Measurements from ENCODE around the gene RAVER2. TPM values are rescaled to one million over a fixed set of nuclear protein-coding genes. Genes with fewer than 3 reads are reported as not detected.

The RAVER2 gene
- total RNA-seq, 1 donor from 2014 or later: 18.6 TPM

DNA sequence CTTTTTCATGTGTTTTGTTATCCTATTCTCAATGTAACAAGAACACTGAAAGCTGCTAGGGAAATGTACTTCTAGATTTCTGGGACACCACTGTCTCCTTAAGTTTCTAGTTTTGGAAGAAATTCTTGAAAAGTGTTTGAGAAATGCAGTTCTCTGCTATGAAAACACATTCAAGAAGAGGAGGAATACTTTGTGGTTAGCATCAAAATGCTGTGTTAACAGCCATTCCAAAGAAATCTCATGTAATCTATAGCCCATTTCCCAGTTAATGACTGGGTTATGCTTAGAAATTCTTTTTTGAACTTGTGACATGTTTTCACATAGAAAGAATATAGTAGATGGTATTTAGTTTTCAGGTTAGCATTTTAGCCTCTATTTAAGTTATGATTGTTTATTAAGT, 6.0 kb downstream of the RAVER2 start:
- Mint-ChIP-seq H3K4me1 (peaks cover 30% of the 10 kb centered on the region), H3K36me3 (no peaks in the 10 kb centered on the region), H3K4me3 (no peak overlapping the region), H3K27me3 (ENCODE audit: low read depth) (no peaks in the 10 kb centered on the region), H3K9me3 (no peaks in the 10 kb centered on the region), H3K27ac (no peak overlapping the region)
- TF ChIP-seq CTCF (IDR thresholded peaks at IDR 0.05; ENCODE audit: unreplicated experiment): no peak
- no peak for DNase-seq (ENCODE audit: low spot score in 2 of 2, unreplicated experiment in 2 of 2)

DNA sequence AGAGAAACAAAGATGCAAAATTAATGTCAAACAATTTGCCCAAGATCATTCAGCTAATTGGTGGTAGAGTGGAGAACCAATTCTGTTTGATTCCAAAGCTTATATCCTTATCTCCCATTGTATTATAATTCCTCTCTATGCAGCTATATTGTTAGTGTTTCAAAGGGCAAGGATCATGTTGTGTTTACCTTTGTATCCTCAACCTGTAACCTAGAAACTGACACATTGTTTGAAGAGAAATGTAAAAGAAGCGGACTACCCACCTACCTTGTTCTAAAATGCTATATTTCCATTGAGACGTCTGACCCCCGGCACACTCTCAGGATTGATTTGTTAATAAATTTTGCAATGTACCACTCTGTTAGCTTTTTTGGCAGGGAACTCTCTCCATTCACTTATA, 9.3 kb downstream of the RAVER2 start:
- no peak for TF ChIP-seq CTCF (IDR thresholded peaks at IDR 0.05; ENCODE audit: unreplicated experiment)
- Mint-ChIP-seq H3K4me3 (no peak overlapping the region), H3K9me3 (peaks cover 9% of the 10 kb centered on the region), H3K4me1 (peaks cover 15% of the 10 kb centered on the region), H3K27me3 (ENCODE audit: low read depth) (no peaks in the 10 kb centered on the region), H3K27ac (no peak overlapping the region), H3K36me3 (peaks cover 8% of the 10 kb centered on the region)
- DNase-seq (ENCODE audit: low spot score in 2 of 2, unreplicated experiment in 2 of 2): no peak

- no peak overlapping the region for H3K4me3 Mint-ChIP-seq
- H3K4me1 Mint-ChIP-seq: peaks cover 15% of the 10 kb centered on the region
- no peaks in the 10 kb centered on the region for H3K27me3 Mint-ChIP-seq (ENCODE audit: low read depth)
- peaks cover 8% of the 10 kb centered on the region for H3K36me3 Mint-ChIP-seq
- TF ChIP-seq CTCF (IDR thresholded peaks at IDR 0.05; ENCODE audit: unreplicated experiment): no peak
- DNase-seq (ENCODE audit: low spot score in 2 of 2, unreplicated experiment in 2 of 2): no peak
- no peak overlapping the region for H3K27ac Mint-ChIP-seq
- H3K9me3 Mint-ChIP-seq: peaks cover 9% of the 10 kb centered on the region
Observed at GRCh38 chr1:64755361-64755760, 10.5 kb downstream of the RAVER2 start.

DNA sequence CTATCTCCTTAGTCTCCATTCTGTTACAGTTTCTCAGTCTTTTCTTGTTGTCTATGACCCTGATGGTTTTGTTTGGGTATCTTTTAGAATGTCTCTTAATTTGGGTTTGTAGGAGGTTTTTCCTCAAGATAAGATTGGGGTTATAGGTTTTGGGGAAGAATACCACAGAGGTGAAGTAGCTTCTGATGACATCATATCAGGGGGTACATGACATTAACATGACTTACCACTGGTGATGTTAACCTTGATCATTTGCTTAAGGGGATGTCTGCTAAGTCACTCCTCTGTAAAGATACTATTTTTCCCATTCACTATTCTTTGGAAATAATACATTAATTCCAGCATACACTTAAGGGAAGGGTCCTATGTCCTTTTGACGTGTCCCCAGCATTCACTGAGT, 11.9 kb downstream of the RAVER2 start:
- TF ChIP-seq CTCF (IDR thresholded peaks at IDR 0.05; ENCODE audit: unreplicated experiment): no peak
- H3K4me3 Mint-ChIP-seq: no peak overlapping the region
- no peak for DNase-seq (ENCODE audit: low spot score in 2 of 2, unreplicated experiment in 2 of 2)
- H3K4me1 Mint-ChIP-seq: peaks cover 11% of the 10 kb centered on the region
- peaks cover 9% of the 10 kb centered on the region for H3K9me3 Mint-ChIP-seq
- H3K27ac Mint-ChIP-seq: no peak overlapping the region
- no peaks in the 10 kb centered on the region for H3K27me3 Mint-ChIP-seq (ENCODE audit: low read depth)
- peaks cover 8% of the 10 kb centered on the region for H3K36me3 Mint-ChIP-seq

- Mint-ChIP-seq H3K9me3 (peaks cover 9% of the 10 kb centered on the region), H3K27ac (no peak overlapping the region), H3K4me1 (peaks cover 11% of the 10 kb centered on the region), H3K36me3 (peaks cover 8% of the 10 kb centered on the region), H3K4me3 (no peak overlapping the region), H3K27me3 (ENCODE audit: low read depth) (no peaks in the 10 kb centered on the region)
- TF ChIP-seq CTCF (IDR thresholded peaks at IDR 0.05; ENCODE audit: unreplicated experiment): no peak
- DNase-seq (ENCODE audit: low spot score in 2 of 2, unreplicated experiment in 2 of 2): no peak
Observed at GRCh38 chr1:64757213-64757612, 12.3 kb downstream of the RAVER2 start.

GRCh38 chr1:64758233-64758632, 13.4 kb downstream of the RAVER2 start:
- DNase-seq (ENCODE audit: low spot score in 2 of 2, unreplicated experiment in 2 of 2): no peak
- no peak for TF ChIP-seq CTCF (IDR thresholded peaks at IDR 0.05; ENCODE audit: unreplicated experiment)
- Mint-ChIP-seq H3K27me3 (ENCODE audit: low read depth) (no peaks in the 10 kb centered on the region), H3K9me3 (peaks cover 9% of the 10 kb centered on the region), H3K4me1 (peaks cover 11% of the 10 kb centered on the region), H3K27ac (no peak overlapping the region), H3K4me3 (no peak overlapping the region), H3K36me3 (peaks cover 8% of the 10 kb centered on the region)
